GM18909 (cell line): ENCODE data around the gene SEC14L1.
"Not testable (repeated sequence)": the region's sequence is repeated elsewhere in the genome, so short reads cannot be mapped to it uniquely, and the experiment has no call there.

Experiments used
- ATAC-seq: cut with Tn5 transposase; IDR thresholded peaks from one replicate; pipeline ENCODE4 v1.9.1; 2021; ENCODE audit warnings: mild to moderate bottlenecking; ENCODE audit not compliant: unreplicated experiment, poor library complexity

SEC14L1 gene

GRCh38 chr17:77252306-77252705 is 111.5 kb downstream of the SEC14L1 start:
- ATAC-seq, result not testable (repeated sequence)

DNA sequence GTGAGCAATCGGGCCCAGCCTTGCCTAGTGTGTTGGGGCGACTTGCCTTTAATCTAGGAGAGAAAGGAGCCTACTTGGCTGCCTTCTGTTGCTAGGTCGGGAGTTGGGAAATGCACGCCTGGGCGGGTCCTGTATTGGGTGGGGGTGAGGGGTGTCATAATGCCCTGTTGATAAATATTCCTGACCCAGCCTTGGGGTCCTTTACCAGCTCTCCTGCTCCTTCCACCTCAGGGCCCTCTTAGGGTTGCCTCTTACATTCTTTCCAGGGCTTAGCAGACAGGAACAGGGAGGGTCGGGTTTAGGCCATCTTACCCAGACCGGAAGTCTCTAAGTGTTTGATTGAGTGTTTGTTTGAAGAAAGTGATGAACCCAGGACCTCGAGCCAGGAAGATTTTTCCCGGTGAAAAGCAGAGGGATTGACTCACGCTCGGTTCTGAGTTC is 112.9 kb downstream of the SEC14L1 start:
- no peak for ATAC-seq

GRCh38 chr17:77254951-77255825 is 114.4 kb downstream of the SEC14L1 start:
- no peak for ATAC-seq

GRCh38 chr17:77255970-77256369 is 115.2 kb downstream of the SEC14L1 start:
- ATAC-seq, result not testable (repeated sequence)

DNA sequence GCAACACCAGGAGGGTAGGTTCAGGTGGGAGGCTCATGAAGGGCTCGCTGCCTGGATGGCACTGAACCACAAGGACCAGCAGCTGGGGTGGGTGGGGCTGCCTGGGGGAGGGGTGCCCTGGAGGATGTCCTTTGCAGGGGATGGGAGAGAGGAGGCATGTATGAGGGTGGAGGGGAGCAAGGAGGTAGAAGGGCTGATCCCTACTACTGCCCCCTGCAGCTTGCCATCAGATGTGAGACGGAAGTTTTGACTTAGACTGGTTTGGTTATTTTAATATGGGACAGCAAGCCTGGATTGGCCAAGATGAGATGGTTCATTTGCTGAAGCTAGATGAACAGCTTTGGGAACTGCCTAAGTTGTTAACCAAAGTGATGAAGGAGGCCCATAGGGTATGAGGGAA is 115.9 kb downstream of the SEC14L1 start:
- ATAC-seq, result no peak

DNA sequence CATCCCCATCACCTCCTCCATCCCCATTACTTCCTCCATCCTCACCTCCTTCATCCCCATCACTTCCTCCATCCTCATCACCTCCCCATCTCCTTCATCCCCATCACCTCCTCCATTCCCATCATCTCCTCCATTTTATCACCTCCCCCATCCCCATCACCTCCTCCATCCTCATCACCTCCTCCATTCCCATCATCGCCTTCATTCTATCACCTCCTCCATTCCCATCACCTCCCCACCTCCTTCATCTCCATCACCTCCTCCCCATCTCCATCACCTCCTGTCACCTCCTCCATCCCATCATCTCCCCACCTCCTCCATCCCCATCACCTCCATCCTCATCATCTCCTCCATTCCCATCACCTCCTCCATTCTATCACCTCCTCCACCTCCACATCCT is 116.4 kb downstream of the SEC14L1 start:
- no peak for ATAC-seq

DNA sequence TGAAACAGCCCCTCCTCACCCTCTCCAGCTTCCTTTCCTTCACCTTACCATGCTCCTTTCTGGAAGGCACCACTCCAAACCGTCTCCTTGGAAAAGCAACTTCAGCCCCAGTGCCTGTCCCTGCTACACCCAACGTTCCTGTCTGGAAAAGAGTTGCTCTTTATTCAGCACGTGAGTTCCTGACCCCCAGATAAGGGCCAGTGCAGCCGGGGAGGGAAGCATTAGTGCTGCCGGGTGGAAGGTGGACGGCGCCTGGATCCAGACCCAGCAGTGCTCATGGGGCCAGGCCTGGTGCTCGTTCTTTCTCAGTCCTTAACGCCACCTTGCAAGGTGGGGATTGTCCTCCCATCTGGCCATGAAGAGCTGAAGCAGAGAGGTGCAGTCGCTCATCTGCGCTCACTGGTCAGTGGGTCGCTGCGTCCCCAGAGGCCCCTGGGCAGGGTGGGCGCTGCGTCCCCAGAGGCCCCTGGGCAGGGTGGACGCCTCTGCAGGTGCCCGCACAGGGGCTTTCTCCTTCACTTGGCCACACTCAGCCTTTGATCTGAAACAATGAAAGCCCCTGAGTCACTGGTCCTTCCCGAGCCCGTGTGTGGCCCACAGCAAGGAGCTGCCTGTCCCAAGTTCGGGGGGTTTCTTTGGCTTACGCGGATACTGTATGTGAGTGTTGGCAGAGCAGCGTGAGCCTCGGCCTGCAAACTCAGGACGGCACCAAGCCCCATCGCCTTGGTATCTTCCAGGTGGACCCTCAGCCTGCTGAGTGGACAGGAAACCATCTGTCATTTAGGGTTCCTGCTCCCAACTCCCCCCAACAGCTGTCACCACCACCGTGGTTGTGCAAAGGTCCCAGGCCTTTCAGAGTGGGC is 117.1 kb downstream of the SEC14L1 start:
- ATAC-seq, result no peak

GRCh38 chr17:77258638-77259037 is 117.9 kb downstream of the SEC14L1 start:
- ATAC-seq, result no peak

DNA sequence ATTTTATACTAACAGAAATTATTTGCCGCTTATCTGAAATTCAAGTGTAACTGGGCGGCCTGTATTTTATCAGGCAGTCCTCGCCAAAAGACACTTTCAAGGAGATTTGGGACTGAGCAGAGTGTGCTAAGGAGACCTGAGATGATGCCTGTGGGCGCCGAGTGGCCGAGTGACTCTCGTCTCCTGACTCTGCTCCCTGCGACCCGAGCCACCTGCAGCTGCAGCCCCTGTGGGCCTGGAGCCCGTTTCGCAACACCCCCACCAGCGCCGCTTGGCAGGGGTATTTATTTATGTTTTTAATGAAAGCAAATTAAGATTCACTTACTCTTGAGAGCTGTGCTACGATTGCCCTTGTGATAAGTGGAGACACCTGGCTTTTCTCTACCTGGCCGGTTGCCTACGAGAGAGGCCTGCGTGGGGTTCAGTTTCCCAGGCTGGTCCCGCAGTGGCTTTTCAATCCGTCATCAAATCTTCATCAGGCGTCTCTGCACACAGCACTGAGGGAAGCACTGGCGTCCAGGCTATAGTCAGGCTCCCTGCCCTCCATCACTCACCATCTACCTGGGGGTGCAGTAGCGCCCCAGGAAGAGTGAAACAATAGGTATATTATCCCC is 124.0 kb downstream of the SEC14L1 start:
- no peak for ATAC-seq

GRCh38 chr17:77266213-77266612 is 125.4 kb downstream of the SEC14L1 start:
- no peak for ATAC-seq
